SIG-M5 treated with dmso at 0.1 percent for 504 hours (cell line): ENCODE results near the gene PGGHG.
"Not testable (repeated sequence)": the region's sequence is repeated elsewhere in the genome, so short reads cannot be mapped to it uniquely, and the experiment has no call there.

Experiments
- DNase-seq: peaks from one replicate; lab custom pipeline; 2025; ENCODE audit not compliant: unreplicated experiment; lab: John Stamatoyannopoulos, UW

The PGGHG gene

DNA sequence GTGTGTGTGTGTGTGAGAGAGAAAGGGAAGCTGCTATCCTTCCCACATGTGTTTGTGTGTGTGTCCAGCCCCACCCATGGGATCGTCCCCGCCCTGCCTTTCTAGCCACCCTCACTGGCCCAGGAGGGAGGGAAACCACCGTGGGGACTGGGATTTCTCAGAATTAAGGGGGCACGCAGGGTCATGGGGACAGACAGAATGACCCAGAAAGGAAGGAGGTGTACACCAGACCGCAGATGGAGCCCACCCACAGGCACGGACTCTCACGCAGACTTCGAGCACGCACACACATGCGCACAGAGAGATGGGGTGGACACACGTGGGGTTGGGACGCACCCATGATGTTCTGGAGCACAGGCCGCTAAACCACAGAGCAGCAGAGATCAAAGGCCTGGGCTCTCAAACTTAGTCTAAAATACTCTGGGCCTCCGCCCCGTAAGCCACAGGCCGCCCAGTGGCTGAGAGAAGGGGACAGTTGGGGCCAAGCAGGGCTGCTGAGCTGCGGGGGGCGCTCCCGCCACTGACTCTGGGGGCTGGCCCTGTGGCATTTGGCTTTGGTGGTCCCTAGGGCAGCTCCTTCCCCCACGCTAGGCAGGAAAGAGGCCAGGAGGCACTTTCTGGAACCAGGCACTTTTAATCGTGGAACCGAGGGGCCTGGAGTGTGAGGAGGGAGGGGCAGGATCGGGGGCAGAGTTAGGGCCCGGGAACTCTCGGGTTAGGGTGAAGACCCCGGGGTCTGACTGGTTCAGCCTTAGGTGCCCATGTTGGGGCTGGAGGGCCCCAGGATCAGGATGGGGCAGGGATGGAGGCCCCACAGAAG lies 8.9 kb downstream of the PGGHG start:
- no peak for DNase-seq

DNA sequence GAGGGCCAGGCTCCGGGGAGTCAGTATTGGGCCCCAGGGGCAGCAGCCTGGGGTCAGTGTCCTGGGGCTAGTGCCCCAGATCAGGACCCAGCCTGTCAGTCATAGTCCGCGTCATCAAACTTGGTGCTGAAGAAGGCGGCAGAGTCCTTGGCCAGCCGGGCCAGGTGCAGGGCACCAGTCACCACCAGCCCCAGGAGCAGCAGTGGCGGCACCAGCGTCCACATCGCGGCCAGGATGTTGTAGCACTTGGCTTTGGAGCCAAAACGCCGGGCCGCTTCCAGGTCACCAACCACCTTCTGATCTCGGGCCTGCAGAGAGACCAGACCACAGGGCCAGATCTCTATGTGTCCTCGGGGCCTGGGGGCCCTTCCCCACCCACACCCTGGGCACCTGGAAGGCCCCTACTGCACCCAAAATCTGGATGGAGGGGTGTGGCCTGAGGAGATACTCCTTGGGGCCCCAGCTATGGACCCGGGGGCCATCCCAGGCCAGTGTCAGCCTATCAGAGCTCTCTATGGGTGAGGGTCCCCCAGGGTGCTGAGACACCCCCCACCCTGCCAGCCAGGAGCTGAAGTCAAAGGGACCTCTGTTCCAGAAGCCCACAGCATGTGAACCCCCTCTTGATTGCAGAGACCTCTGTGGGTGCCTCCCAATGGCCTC lies 9.6 kb downstream of the PGGHG start:
- DNase-seq: no peak

DNA sequence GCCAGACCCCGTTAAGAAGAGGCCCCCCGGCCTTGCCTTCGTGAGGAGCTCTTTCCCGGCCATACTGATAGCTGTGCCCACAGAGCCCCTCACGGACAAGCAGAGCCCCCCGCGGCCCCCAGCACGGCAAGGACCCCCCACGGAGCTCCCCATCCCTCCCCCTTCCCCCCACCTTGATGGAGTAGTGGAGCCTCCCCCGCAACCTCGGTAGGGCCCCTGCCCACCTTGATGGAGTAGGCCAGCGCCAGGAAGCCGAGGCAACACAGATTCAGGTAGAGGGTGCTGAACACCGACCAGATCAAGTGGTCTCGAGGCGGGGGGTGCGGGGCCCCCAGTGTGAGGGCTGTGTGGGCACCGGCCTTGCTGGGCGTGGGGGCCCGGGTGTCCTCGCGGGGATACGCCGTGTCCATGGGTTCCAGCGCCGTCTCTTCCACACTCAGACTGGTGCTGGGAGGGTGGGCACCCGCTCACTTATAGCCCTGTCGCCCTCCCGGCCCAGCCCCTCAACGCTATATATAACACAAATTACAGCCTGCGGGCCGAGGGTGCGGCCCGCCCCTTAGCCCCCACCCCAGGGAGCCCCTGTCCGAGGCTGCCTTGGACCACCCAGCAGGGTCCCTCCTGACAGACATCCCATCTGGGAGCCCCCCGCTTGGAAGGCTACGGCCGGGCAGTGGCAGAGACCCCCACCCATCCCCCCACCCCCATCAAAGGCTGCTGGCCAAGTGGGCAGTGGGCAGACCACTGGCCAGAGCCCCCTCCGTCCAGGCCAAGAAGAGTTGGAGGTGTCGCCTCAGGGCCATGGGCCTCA lies 10.4 kb downstream of the PGGHG start, which contains the start of gene IFITM5:
Gene IFITM5, minus strand, starts transcription at position 446 of the 811 bp plus-strand sequence. Its CDS starts 36 bp downstream, at position 410.
- no peak for DNase-seq

DNA sequence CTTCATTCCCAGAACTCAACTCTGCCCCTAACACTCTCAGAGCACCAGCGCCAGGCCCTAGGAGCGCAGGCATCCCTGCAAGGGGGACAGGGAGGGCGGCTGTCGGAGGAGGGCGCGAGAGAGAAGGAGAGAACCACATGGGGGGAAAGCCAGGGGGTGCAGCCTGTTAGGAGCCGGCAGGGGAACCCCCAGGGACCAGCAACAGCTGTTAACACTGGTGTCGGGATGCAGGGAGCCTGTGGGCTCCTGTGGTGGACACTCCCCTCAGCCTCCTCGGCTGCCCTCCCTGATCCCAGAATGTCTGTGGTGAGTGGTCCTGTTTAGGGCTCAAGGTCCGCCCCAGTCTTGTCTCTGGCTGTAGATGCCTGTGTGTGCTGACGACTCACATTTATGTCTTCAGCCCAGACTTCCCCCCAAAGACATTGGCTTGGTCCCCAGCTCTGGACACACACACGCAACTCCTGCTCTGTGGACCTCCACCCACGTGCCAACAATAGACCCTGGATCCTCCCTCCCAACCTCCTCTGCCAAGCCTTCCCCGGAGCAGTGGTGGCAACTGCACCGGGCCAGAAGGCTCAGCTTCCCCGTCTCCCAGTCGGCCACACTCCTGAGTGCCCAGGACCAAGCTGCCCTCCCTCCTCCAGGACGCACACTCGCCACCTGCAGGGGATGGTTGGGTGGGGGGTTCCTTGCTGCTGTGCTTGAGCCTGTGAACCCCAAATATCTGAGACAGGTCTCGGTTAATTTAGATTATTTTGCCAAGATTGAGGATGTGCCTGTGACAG lies 11.2 kb downstream of the PGGHG start:
- no peak for DNase-seq

DNA sequence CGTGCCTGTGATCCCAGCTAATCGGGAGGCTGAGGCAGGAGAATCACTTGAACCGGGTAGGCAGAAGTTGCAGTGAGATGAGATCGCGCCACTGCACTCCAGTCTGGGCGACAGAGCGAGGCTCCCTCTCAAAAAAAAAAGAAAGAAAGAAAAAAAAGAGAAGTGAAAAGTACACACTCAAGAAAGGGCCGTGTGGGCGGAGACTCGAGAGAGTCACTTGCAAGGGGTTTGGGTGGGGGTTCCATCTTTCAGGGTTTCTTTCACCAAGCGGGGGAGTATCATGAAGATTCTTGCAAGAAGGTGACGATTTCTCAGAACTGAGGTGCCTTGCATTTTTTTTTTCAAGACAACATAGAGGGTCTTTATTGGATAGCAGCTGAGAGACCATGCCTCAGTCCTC lies 14.4 kb downstream of the PGGHG start:
- DNase-seq: no peak

DNA sequence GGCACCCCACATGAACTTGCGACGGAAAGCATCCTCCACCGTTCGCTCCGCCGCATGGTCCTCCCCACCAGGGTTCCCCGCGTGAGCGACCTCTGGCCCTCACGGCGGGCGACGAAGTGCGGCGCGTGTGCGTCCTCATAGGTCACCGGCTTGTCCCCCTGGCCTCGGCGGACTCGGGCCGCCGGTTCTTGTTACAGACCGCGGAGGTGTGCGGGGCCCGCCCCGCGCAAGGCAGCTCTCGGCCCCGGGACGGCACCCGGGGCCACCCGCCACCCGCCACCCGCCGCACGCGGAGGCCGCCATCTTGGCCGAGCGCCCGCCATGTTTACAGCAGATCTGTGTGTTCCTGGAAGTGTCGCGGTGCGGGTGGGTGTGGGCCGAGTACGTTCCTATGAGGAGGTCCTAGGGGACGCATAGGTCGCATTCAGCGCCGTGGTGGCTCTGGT lies 15.2 kb downstream of the PGGHG start:
- DNase-seq: no peak

DNA sequence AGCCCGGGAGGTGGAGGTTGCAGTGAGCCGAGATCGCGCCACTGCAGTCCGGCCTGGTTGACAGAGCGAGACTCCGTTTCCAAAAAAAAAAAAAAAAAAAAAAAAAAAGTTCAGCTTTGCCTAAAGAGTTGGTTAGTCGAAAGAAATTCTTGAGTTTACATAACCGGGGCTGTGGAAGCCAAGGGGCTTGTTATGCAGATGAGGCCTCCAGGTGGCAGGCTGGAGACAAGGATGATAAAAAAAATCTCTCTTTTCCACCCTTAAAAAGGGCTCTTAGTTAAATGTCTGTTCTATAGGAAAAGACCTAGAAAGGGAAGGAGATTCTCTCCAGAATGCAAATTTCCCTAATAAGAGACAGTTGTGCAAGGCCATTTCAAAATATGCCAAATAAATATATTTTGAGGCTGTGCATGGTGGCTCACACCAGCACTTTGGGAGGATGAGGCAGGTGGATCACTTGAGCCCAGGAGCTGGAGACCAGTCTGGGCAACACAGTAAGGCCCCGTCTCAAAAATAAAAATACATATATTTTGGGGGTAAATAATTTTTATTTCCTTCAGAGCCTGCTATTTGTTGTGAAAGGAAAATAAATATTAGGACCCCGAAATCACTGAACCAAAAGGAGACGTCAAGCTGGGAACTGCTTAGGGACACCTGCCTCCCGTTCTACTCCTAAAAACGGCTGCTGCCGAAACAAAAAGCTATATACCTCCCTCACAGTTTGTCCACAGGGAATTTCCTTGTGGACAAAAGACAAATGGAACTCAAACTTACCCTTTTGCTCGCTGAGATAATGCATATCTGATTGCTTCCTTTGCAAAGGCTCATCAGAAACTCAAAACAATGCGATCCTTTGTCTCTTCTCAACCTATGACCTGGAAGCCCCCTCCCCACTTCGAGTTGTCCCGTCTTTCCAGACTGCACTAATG lies 16.3 kb downstream of the PGGHG start:
- peak; percentile 39 for DNase-seq

DNA sequence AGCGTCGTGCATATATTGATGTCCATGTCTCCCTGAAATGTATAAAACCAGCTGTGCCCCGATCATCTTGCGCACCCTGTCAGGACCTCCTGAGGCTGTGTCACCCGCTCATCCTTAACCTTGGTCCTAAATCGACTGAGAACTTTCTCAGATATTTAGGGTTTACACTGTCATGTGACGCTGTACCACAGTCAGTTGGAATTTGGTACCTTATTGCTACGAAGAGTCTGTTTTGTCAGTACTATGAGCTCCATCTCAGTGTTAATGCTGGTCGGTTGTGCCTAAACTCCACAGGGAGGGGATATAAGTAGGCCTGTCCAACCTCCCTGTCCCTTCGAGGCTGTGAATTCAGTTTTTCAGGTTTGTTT lies 16.9 kb downstream of the PGGHG start:
- no peak for DNase-seq

DNA sequence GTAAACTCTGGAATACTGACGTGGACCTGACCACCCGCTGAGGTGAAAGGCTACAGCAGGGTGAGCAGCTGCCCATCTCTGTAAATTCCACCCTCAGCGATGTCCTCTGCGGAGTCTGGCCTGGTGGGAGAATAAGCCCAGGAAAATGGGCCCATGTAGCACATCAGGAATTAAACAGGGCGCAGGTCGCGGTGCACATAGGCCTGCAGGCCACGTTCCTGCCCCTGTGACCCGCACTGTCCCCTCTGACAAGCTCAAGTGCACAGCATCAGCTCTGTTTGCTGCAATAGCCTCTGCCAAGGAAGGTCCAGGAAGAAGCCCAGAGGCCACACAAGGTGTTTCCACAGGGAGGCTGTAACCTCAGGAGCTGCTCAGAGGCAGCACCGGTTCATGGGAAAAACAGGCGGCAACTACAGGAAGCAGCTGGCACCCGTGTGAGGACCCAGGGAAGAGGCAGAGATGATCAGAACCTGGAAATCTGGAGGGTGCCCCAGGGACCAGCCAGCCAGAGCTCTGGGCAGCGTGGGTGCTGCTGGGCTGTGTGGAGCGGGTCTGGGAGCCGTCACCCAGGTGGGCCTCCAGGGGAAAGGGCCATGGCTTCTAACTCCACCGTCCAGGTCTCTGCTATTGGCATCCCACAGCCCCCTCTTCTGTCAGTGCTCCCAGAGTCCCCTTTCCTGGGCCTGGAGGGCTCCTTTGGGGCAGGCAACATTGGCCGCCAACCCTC lies 17.9 kb downstream of the PGGHG start:
- no peak for DNase-seq

DNA sequence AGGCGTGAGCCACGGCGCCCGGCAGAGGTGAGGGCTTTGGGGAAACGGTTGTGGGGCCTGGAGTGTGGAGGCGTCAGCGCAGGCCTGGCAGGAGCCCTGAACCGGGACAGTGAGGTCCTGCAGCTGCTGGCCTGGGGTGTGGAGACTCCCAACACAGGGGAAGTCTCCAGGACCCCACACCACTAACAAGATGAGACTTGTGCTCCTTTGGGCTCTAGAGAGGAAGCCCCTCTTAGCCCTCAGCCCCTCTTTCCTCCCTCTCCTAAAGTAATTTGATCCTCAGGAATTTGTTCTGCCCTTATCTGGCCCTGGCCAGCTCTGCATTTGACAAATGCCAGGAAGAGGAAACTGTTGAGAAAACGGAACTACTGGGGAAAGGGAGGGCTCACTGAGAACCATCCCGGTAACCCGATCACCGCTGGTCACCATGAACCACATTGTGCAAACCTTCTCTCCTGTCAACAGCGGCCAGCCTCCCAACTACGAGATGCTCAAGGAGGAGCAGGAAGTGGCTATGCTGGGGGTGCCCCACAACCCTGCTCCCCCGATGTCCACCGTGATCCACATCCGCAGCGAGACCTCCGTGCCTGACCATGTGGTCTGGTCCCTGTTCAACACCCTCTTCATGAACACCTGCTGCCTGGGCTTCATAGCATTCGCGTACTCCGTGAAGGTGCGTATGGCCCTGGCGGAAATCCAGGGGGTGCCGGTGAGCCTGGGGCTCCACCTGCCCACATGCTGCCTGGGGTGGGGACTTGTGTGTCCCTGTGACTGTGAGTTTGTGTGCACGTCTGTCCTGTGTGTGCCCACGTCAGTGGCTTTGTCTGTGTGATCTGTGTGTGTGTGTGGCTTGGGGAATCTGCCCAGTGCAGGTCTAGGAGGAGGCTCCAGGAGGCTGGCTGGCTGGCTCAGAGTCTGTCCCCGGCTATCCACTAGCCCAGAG lies 19.1 kb downstream of the PGGHG start, which contains the start of gene IFITM2:
Gene IFITM2, plus strand, starts transcription at position 51 of the 943 bp plus-strand sequence. Its CDS starts 377 bp downstream, at position 428.
- peak; percentile 83 for DNase-seq

DNA sequence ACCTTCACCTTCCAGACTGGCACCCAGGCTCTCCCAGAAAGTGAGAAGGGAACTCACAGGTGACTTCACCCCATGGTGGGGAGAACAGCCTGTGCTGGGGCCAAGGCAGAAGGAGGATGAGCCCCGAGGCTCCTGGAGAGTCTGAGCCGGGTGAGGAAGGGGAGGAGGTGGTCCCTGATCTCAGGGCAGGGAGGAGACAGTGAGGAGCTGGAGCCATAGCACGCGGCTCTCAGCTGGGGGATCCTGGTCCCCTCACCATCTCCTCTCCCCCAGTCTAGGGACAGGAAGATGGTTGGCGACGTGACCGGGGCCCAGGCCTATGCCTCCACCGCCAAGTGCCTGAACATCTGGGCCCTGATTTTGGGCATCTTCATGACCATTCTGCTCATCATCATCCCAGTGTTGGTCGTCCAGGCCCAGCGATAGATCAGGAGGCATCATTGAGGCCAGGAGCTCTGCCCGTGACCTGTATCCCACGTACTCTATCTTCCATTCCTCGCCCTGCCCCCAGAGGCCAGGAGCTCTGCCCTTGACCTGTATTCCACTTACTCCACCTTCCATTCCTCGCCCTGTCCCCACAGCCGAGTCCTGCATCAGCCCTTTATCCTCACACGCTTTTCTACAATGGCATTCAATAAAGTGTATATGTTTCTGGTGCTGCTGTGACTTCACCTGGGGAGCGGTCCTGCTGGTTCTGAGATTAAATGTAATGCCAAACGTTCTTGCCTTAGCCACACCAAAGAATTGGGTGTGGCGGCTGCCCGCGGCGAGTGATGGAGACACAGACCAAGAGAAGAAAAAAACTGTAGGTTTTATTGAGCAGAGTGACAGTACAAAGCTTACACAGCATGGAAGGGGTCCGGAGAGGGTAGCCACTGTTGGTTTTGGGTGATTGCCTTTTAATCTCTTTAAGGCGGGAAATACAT lies 20.1 kb downstream of the PGGHG start:
- DNase-seq: not testable (repeated sequence)

DNA sequence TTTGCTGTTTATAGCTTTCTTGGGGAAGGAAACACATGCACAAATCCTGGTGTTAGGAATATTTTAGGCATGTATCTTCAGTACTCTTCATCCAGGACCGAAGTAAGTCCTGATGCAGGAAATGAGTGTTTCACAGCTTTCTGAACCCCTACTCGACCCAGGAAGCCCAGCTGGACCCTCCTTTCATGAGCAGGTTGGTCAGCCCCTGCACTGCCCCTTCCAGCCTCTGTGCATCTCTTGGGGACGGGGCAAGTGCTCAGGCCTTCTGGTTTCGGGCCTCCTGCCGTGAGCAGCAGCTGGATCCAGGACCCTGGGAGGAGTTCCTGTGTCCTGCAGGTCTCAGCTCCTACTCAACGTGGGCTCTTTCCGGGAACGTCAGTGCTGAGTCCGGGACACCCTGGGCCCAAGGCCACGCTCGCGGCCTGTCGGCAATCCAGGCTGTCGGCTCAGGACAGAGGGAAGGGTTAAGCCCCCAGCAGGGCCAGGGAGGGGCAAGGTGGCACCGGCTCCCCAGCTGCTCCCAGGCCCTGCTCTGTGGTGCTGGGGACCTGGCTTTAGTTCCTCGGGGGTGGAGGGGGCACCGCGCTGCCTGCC lies 21.1 kb downstream of the PGGHG start:
- DNase-seq: not testable (repeated sequence)

DNA sequence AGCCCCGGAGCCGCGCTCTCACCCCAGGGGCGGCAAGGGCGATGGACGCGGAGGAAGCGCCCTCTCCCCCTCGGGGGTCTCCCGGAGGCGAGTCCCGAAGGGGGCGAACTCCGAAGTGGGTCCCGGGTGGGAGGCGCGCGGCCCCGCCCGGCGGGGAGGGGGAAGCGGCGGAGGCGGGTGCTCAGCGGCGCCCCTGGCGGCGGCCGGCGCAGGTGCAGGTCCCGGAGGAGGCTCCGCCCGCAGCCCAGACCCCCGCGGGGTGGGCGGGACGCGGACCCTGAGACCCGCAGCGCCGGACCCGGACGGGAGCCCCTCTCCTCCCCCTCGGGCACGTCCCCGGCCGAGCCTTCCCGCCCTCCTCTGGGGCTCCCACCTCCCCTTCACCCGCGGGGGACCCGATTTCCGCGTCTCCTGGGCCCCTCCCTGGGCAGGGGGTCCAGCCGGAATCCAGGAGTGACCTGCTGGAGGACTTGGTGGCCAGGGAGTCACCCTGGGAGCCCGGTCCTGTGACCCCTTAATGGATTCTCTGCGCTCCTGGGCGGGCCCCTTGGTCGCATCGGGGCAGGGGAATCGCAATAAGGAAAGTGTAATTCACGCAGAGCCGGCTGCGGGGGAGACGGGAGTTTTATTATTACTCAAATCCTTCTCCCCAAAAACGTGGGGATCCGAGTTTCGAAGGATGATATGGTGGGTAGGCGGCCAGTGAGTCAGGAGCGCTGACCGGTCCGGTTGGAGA lies 22.3 kb downstream of the PGGHG start:
- DNase-seq: not testable (repeated sequence)

DNA sequence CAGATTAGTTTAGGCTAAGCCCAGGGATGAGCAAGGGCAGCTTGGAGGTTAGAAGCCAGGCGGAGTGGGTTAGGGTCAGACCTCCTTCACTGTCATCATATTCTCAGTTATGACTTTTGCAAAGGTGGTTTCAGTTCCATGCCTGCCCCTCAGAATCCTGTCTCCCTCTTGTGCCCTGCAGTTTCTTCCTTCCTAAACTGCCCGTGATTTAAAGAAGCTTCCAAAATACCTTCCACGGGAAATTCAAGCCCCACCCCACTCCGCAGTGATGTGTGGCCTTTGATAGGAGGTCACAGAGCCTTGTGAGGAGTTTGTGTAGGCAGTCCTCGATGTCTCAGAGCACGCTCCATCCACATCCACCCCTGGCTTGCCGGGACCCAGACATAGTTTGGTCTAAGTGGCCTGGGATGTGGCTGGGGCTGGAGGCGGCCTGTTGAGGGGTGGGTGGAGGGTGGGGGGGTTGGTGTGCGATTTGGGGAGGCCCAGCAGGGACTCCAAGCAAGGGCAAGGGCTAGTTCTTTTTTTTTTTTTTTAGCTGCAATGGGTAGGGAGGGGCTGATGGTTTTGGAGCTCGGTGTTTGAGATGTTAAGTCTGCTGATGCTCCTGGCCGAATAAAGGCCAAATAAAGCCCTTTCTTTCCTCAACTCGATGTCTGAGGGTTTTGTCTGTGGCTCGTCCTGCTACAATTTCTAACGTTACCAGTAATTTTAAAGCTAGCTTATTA lies 23.3 kb downstream of the PGGHG start:
- no peak for DNase-seq

DNA sequence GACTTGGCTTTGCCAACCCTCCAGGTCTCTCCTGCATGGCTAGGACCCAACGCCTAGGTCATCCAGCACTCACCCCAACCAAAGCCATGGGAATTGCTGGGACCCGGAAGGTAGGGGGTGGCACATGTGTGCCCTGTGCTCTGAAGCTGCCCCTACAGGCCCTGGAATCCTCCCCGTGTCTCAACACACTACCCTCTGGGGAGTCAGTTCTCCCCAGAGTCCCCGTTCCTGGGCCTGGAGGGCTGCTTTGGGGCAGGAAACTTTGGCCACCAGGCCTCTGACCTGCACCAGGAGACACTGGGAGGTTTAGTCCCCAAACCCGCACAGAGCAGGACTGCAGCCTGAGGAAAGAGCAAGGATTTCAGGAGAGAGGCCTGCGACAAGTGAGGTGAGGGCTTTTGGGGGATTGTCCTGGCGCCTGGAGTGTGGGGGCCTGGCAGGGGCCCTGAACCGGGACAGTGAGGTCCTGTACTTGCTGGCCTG lies 24.4 kb downstream of the PGGHG start:
- DNase-seq: no peak
